ENCODE results near the gene SKIDA1. TPM values are rescaled to one million over a fixed set of nuclear protein-coding genes. Genes with fewer than 3 reads are reported as not detected.

The SKIDA1 gene
- total and polyA plus RNA-seq, 12 donors = 0.64 to 3.5 (median 2.4) TPM

DNA sequence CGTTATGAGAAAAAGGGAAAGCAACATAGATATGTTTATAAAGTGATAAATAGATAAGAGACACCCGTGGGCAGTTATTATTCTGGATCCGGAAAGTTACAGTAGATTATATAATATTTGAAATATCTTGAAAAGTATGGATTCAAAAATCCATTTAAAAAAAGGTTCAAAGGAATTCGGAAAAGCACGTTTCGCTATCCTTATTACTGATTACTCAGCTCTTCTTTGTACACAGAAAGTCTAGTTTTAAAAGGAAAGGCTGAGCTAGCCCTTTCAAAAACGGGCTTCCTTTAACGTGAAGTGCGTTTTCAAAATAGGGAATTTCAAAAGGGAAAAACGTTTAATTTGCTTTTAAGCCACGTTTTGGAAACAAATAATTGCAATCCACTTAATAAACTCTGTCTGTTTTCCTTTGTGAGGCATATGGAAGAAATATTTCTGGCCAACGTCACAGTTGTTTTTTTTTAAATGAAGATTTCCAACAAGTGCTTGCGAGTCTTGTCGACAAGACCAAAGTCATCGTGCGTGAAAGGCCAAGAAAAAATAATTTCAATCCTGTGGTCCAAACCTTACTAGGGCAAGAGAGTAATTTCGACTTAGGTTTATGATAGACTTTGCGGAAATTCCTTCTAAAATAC, 2.2 kb upstream of the SKIDA1 start:
- intact Hi-C loops (cut with DNase I) = no loop called here
- Histone ChIP-seq H3K27me3 (no peaks in the 10 kb centered on the region), H3K36me3 (replicated peaks in 1 of 2) (no peaks in the 10 kb centered on the region), H3K4me3 (peak overlapping the region in 3 of 4 donors; percentile 16 to 71 (median 70)), H3K9me3 (replicated peaks in 1 of 3) (no peaks in the 10 kb centered on the region), H3K4me1 (replicated peaks in 1 of 2) (peaks cover 4 to 44% of the 10 kb centered on the region in 2 donors), H3K27ac (peak overlapping the region; percentile 98 to 99 (median 98))
- WGBS, 4 donors = 7 to 15% (median 10%) methylated on average over 18 of the region's 18 CpGs
- TF ChIP-seq POLR2A (IDR thresholded peaks at IDR 0.05) = no peak
- TF ChIP-seq CTCF (IDR thresholded peaks at IDR 0.05) = no peak
- no peak for DNase-seq

GRCh38 chr10:21526860-21527597, 1.5 kb upstream of the SKIDA1 start:
- intact Hi-C loops (cut with DNase I) = no loop called here
- DNase-seq = peak; percentile 59 to 76 (median 64)
- peak in 1 of 2 donors; percentile 46 for TF ChIP-seq POLR2A (IDR thresholded peaks at IDR 0.05)
- TF ChIP-seq CTCF (IDR thresholded peaks at IDR 0.05) = no peak
- H3K4me3 ChIP-seq = peak overlapping the region in 3 of 4 donors; percentile 16 to 71 (median 70)
- H3K4me1 ChIP-seq (replicated peaks in 1 of 2) = peaks cover 0 to 37% of the 10 kb centered on the region in 2 donors
- no peaks in the 10 kb centered on the region for H3K27me3 ChIP-seq
- peak overlapping the region; percentile 98 to 99 (median 98) for H3K27ac ChIP-seq
- no peaks in the 10 kb centered on the region for H3K9me3 ChIP-seq (replicated peaks in 1 of 3)
- H3K36me3 ChIP-seq (replicated peaks in 1 of 2) = no peaks in the 10 kb centered on the region
- WGBS, 4 donors = 1% methylated on average over 34 to 68 of the region's 68 CpGs

GRCh38 chr10:21526188-21526859, 842 bp upstream of the SKIDA1 start:
- H3K36me3 ChIP-seq (replicated peaks in 1 of 2) = no peaks in the 10 kb centered on the region
- DNase-seq = peak; percentile 84 to 93 (median 88)
- intact Hi-C loops (cut with DNase I) = no loop called here
- peak overlapping the region; percentile 98 to 99 (median 98) for H3K27ac ChIP-seq
- peak overlapping the region in 3 of 4 donors; percentile 16 to 71 (median 70) for H3K4me3 ChIP-seq
- H3K27me3 ChIP-seq = no peaks in the 10 kb centered on the region
- WGBS, 4 donors = 0 to 1% (median 0%) methylated on average over 21 to 54 of the region's 56 CpGs
- no peaks in the 10 kb centered on the region for H3K9me3 ChIP-seq (replicated peaks in 1 of 3)
- TF ChIP-seq POLR2A (IDR thresholded peaks at IDR 0.05) = peak in 1 of 2 donors; percentile 77
- TF ChIP-seq CTCF (IDR thresholded peaks at IDR 0.05) = no peak
- H3K4me1 ChIP-seq (replicated peaks in 1 of 2) = peaks cover 0 to 35% of the 10 kb centered on the region in 2 donors

All from adrenal gland (tissue), 12 donors.